Smooth muscle cell (in vitro differentiated cells): ENCODE measurements around the gene SH2D4B. TPM values are rescaled to one million over a fixed set of nuclear protein-coding genes. Genes with fewer than 3 reads are reported as not detected.

Experiments used
- DNase-seq: peaks from one replicate; lab custom pipeline; 2025; ENCODE audit not compliant: unreplicated experiment; lab: John Stamatoyannopoulos, UW
- H2AFZ ChIP-seq: fragments of 200-600 bp; sonication (generic); 2 replicates; pipeline ENCODE4 v1.6.0; 2016; ENCODE audit warnings: antibody characterized with exemption, low read depth, mild to moderate bottlenecking
- H3F3A ChIP-seq: fragments of 200-600 bp; sonication (generic); 2 replicates; pipeline ENCODE4 v1.6.0; 2017; ENCODE audit warnings: antibody characterized with exemption, low read depth
- H3K27ac ChIP-seq: fragments of 200-600 bp; sonication (generic); 2 replicates; pipeline ENCODE4 v1.5.1; 2016; ENCODE audit warnings: low read depth, mild to moderate bottlenecking
- H3K27me3 ChIP-seq: fragments of 200-600 bp; sonication (generic); 2 replicates; pipeline ENCODE4 v1.6.1; 2016; ENCODE audit warnings: low read depth, mild to moderate bottlenecking
- H3K36me3 ChIP-seq: fragments of 200-600 bp; sonication (generic); 2 replicates; pipeline ENCODE4 v1.5.1; 2016; ENCODE audit warnings: low read depth
- H3K4me1 ChIP-seq: fragments of 200-600 bp; sonication (generic); 2 replicates; pipeline ENCODE4 v1.5.1; 2016; ENCODE audit warnings: low read depth
- H3K4me2 ChIP-seq: fragments of 200-600 bp; sonication (generic); 2 replicates; pipeline ENCODE4 v1.6.0; 2016; ENCODE audit warnings: mild to moderate bottlenecking
- H3K4me3 ChIP-seq: fragments of 200-600 bp; sonication (generic); 2 replicates; pipeline ENCODE4 v1.5.1; 2016; ENCODE audit warnings: mild to moderate bottlenecking
- H3K79me2 ChIP-seq: fragments of 200-600 bp; sonication (generic); 2 replicates; pipeline ENCODE4 v1.6.0; 2016; ENCODE audit warnings: low read depth, mild to moderate bottlenecking
- H3K9ac ChIP-seq: fragments of 200-600 bp; sonication (generic); 2 replicates; pipeline ENCODE4 v1.6.0; 2016; ENCODE audit warnings: low read depth
- H3K9me3 ChIP-seq: fragments of 200-600 bp; sonication (generic); replicated peaks from 2 replicates; pipeline ENCODE4 v1.5.1; 2016; ENCODE audit warnings: low read depth
- H4K20me1 ChIP-seq: fragments of 200-600 bp; sonication (generic); 2 replicates; pipeline ENCODE4 v1.6.0; 2016; ENCODE audit warnings: low read depth
- CTCF ChIP-seq: fragments of 200-600 bp; sonication (generic); IDR thresholded peaks from 2 replicates; pipeline ENCODE4 v1.5.1; 2017; ENCODE audit warnings: borderline replicate concordance, mild to moderate bottlenecking, antibody characterized with exemption; ENCODE audit not compliant: insufficient read depth, poor library complexity, severe bottlenecking
- WGBS: methylation state at CpG from one replicate; pipeline ENCODE4 v1.1.7; 2016; ENCODE audit warnings: low lambda C conversion rate; 5-methylcytosine and 5-hydroxymethylcytosine counted together
- polyA plus RNA-seq: library from polyadenylated mRNA; unstranded; fragments of >200 nt; fragmentation: Nextera tagmentation; extraction: Ambion mirVana; gene quantifications from 2 replicates; pipeline ENCODE4 v1.2.1, GENCODE V29; 2016
- total RNA-seq: library from RNA; depleted of rRNA; stranded (reverse); fragments of >200 nt; gene quantifications from 2 replicates; pipeline ENCODE4 v1.2.3, GENCODE V29; 2014

SH2D4B gene
- total and polyA plus RNA-seq, 2 experiments from 2014 or later, result 0.13 TPM; not detected in 1

- WGBS, result 96% methylated on average over 10 of the region's 10 CpGs
- no peak overlapping the region for H2AFZ ChIP-seq
Measured at GRCh38 chr10:80512031-80512526, 25.6 kb upstream of the SH2D4B start.

GRCh38 chr10:80513106-80513505 lies 24.6 kb upstream of the SH2D4B start:
- H3K27ac ChIP-seq, result no peak overlapping the region
- H2AFZ ChIP-seq, result no peak overlapping the region
- 97% methylated on average over 6 of the region's 6 CpGs for WGBS
- no peak overlapping the region for H3K4me3 ChIP-seq
- H4K20me1 ChIP-seq, result no peaks in the 10 kb centered on the region
- no peaks in the 10 kb centered on the region for H3K4me1 ChIP-seq
- no peaks in the 10 kb centered on the region for H3K27me3 ChIP-seq
- H3K36me3 ChIP-seq, result no peaks in the 10 kb centered on the region
- no peak for DNase-seq
- no peak overlapping the region for H3K9ac ChIP-seq
- H3F3A ChIP-seq, result no peaks in the 10 kb centered on the region
- H3K9me3 ChIP-seq, result no peaks in the 10 kb centered on the region
- no peak overlapping the region for H3K4me2 ChIP-seq
- no peaks in the 10 kb centered on the region for H3K79me2 ChIP-seq
- no peak for TF ChIP-seq CTCF

More at GRCh38 chr10:80512031-80512526, 25.6 kb upstream of the SH2D4B start:
- DNase-seq, result no peak
- Histone ChIP-seq H3K27ac (no peak overlapping the region), H3K9ac (no peak overlapping the region), H3K27me3 (no peaks in the 10 kb centered on the region), H3F3A (peaks cover 5% of the 10 kb centered on the region), H4K20me1 (no peaks in the 10 kb centered on the region), H3K36me3 (no peaks in the 10 kb centered on the region), H3K4me1 (peaks cover 2% of the 10 kb centered on the region), H3K4me3 (no peak overlapping the region), H3K9me3 (no peaks in the 10 kb centered on the region), H3K4me2 (no peak overlapping the region), H3K79me2 (no peaks in the 10 kb centered on the region)
- no peak for TF ChIP-seq CTCF

GRCh38 chr10:80515511-80515910 lies 22.2 kb upstream of the SH2D4B start:
- Histone ChIP-seq H3K4me1 (no peaks in the 10 kb centered on the region), H3K9ac (no peak overlapping the region), H3F3A (no peaks in the 10 kb centered on the region), H4K20me1 (no peaks in the 10 kb centered on the region), H3K4me2 (no peak overlapping the region), H3K27ac (no peak overlapping the region), H3K79me2 (no peaks in the 10 kb centered on the region), H3K9me3 (no peaks in the 10 kb centered on the region), H2AFZ (no peak overlapping the region), H3K4me3 (no peak overlapping the region), H3K36me3 (no peaks in the 10 kb centered on the region), H3K27me3 (no peaks in the 10 kb centered on the region)
- 97% methylated on average over 5 of the region's 5 CpGs for WGBS
- DNase-seq, result no peak
- no peak for TF ChIP-seq CTCF

GRCh38 chr10:80515941-80516340 lies 21.8 kb upstream of the SH2D4B start:
- no peak overlapping the region for H3K27ac ChIP-seq
- 98% methylated on average over 12 of the region's 12 CpGs for WGBS
- no peaks in the 10 kb centered on the region for H3K79me2 ChIP-seq
- H2AFZ ChIP-seq, result no peak overlapping the region
- no peaks in the 10 kb centered on the region for H3K4me1 ChIP-seq
- H3K27me3 ChIP-seq, result no peaks in the 10 kb centered on the region
- no peak overlapping the region for H3K4me2 ChIP-seq
- H3F3A ChIP-seq, result no peaks in the 10 kb centered on the region
- no peak for DNase-seq
- H4K20me1 ChIP-seq, result no peaks in the 10 kb centered on the region
- H3K36me3 ChIP-seq, result no peaks in the 10 kb centered on the region
- no peak overlapping the region for H3K9ac ChIP-seq
- no peaks in the 10 kb centered on the region for H3K9me3 ChIP-seq
- no peak for TF ChIP-seq CTCF
- H3K4me3 ChIP-seq, result no peak overlapping the region
